ENCODE measurements around the gene AGPAT1. TPM values are rescaled to one million over a fixed set of nuclear protein-coding genes. Genes with fewer than 3 reads are reported as not detected.

The AGPAT1 gene
- polyA plus RNA-seq, 1 of the 3 experiments (the other 2 are of a cell fraction): 118 TPM

- no peak for TF ChIP-seq SIN3A (IDR thresholded peaks at IDR 0.05; ENCODE audit: borderline replicate concordance, low read depth, low read length)
- TF ChIP-seq FOXJ3 (CRISPR knock-in tag; IDR thresholded peaks at IDR 0.05): no peak
- TF ChIP-seq FOSL2 (IDR thresholded peaks at IDR 0.05; ENCODE audit: borderline replicate concordance, low read depth): no peak
- TF ChIP-seq CHD2 (IDR thresholded peaks at IDR 0.05; ENCODE audit: low read length, partially characterized antibody): no peak
- no peak for TF ChIP-seq MAX (IDR thresholded peaks at IDR 0.05; ENCODE audit: low read depth)
- TF ChIP-seq ELF1 (IDR thresholded peaks at IDR 0.05): no peak
- TF ChIP-seq RAD21 (IDR thresholded peaks at IDR 0.05; ENCODE audit: low read length): no peak
- TF ChIP-seq, protein P1, sequence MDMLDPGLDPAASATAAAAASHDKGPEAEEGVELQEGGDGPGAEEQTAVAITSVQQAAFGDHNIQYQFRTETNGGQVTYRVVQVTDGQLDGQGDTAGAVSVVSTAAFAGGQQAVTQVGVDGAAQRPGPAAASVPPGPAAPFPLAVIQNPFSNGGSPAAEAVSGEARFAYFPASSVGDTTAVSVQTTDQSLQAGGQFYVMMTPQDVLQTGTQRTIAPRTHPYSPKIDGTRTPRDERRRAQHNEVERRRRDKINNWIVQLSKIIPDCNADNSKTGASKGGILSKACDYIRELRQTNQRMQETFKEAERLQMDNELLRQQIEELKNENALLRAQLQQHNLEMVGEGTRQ (IDR thresholded peaks at IDR 0.05; ENCODE audit: borderline replicate concordance, low read depth, low read length): no peak
- TF ChIP-seq SMC3 (IDR thresholded peaks at IDR 0.05; ENCODE audit: low read depth, low read length): no peak
- no peak for TF ChIP-seq EP300 (IDR thresholded peaks at IDR 0.05; ENCODE audit: borderline replicate concordance in 1 of 2, low read depth in 1 of 2, low read length in 1 of 2)
- no peak for TF ChIP-seq EZH2phosphoT487 (IDR thresholded peaks at IDR 0.05; ENCODE audit: borderline replicate concordance, low read depth)
- no peak for TF ChIP-seq JUND (IDR thresholded peaks at IDR 0.05)
- no peak for TF ChIP-seq NRF1 (IDR thresholded peaks at IDR 0.05; ENCODE audit: low read depth, low read length)
- no peak for TF ChIP-seq POLR2AphosphoS5 (IDR thresholded peaks at IDR 0.05; ENCODE audit: low read depth, low read length)
- DNase-seq: no peak
- ChIA-PET CTCF (no interaction called here), POLR2A (no interaction called here)
- no peaks in the 10 kb centered on the region for H4K20me1 ChIP-seq (ENCODE audit: insufficient read depth)
- H3K9me2 ChIP-seq: no peaks in the 10 kb centered on the region
- H3K4me2 ChIP-seq: no peak overlapping the region
- no peaks in the 10 kb centered on the region for H3K9me3 ChIP-seq
- peaks cover 6 to 9% of the 10 kb centered on the region in 2 experiments; a peak in 1 of 4 replicates for H3K4me1 ChIP-seq (ENCODE audit: control insufficient read depth in 1 of 2, insufficient read depth in 2 of 2, low read depth in 1 of 2, low read length in 1 of 2)
- no peaks in the 10 kb centered on the region for H3K36me3 ChIP-seq (replicated peaks in 1 of 2; ENCODE audit: control insufficient read depth in 1 of 2, insufficient read depth in 2 of 2, low read length in 1 of 2)
- peaks cover 10% of the 10 kb centered on the region for H3F3A ChIP-seq (replicated peaks; ENCODE audit: insufficient read depth)
- WGBS (ENCODE audit: low lambda C conversion rate): 17% methylated on average over 4 of the region's 13 CpGs
- H3K27ac ChIP-seq (ENCODE audit: low read depth in 2 of 2, low read length in 1 of 2): no peak overlapping the region
- no peak overlapping the region for H3K4me3 ChIP-seq (ENCODE audit: low read depth in 2 of 2, low read length in 1 of 2)
- no peaks in the 10 kb centered on the region for H3K79me2 ChIP-seq (ENCODE audit: insufficient read depth)
- no peak overlapping the region for H2AFZ ChIP-seq (ENCODE audit: low read depth)
- H3K27me3 ChIP-seq (ENCODE audit: insufficient read depth): peaks cover 17% of the 10 kb centered on the region; the same call in 1 of the 2 replicates
- H3K9ac ChIP-seq: no peak overlapping the region
These were observed 25.0 kb upstream of the AGPAT1 start for GRCh38 chr6:32200711-32201475.

DNA sequence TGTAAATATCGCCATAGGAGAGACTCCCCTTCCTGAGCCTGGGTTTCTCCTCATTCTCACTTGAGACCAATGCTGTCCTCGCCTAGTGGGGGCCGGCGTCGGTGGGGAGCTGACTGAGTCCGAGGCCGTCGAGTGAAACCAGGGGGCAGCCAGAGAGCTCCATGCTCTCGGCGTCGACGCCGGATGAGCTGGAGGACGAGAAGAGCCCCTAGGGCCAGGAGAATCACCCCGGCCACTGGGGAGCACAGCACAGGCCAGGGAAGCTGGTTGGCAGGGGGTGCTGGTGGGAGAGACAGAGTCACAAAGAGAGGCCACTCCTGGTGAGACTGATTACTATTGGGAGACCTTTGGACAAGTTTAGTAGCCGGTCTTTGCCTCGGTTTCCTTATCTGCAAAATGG is 23.0 kb upstream of the AGPAT1 start:
- Histone ChIP-seq H3K27me3 (ENCODE audit: insufficient read depth) (peaks cover 10% of the 10 kb centered on the region; the same call in 1 of the 2 replicates), H3K9ac (no peak overlapping the region), H2AFZ (ENCODE audit: low read depth) (no peak overlapping the region), H3F3A (replicated peaks; ENCODE audit: insufficient read depth) (peaks cover 10% of the 10 kb centered on the region), H3K4me3 (ENCODE audit: low read depth in 2 of 2, low read length in 1 of 2) (no peak overlapping the region), H3K9me2 (no peaks in the 10 kb centered on the region), H4K20me1 (ENCODE audit: insufficient read depth) (no peaks in the 10 kb centered on the region), H3K9me3 (no peaks in the 10 kb centered on the region), H3K36me3 (replicated peaks in 1 of 2; ENCODE audit: control insufficient read depth in 1 of 2, insufficient read depth in 2 of 2, low read length in 1 of 2) (no peaks in the 10 kb centered on the region), H3K79me2 (ENCODE audit: insufficient read depth) (no peaks in the 10 kb centered on the region), H3K4me1 (ENCODE audit: control insufficient read depth in 1 of 2, insufficient read depth in 2 of 2, low read depth in 1 of 2, low read length in 1 of 2) (peaks cover 6 to 14% of the 10 kb centered on the region in 2 experiments; a peak in 1 of 4 replicates), H3K27ac (ENCODE audit: low read depth in 2 of 2, low read length in 1 of 2) (no peak overlapping the region), H3K4me2 (no peak overlapping the region)
- ChIA-PET CTCF (interaction anchor here (1.4 kb wide), 1 partner anchor 14 kb away, joined by 3 read pairs; no protein-coding TSS in a partner anchor), POLR2A (no interaction called here)
- 82% methylated on average over 17 of the region's 17 CpGs for WGBS (ENCODE audit: low lambda C conversion rate)
- no peak for DNase-seq
- TF ChIP-seq NRF1 (IDR thresholded peaks at IDR 0.05; ENCODE audit: low read depth, low read length) (no peak), RFX5 (IDR thresholded peaks at IDR 0.05; ENCODE audit: low read length) (no peak), MAX (IDR thresholded peaks at IDR 0.05; ENCODE audit: low read depth) (no peak), REST (IDR thresholded peaks at IDR 0.05; ENCODE audit: low read depth, low read length) (no peak), YY1 (IDR thresholded peaks at IDR 0.05; ENCODE audit: low read depth) (no peak), TCF12 (IDR thresholded peaks at IDR 0.05) (no peak), RAD21 (IDR thresholded peaks at IDR 0.05; ENCODE audit: low read length) (no peak), MXI1 (IDR thresholded peaks at IDR 0.05; ENCODE audit: low read depth, low read length) (no peak)
- TF ChIP-seq, protein P2, sequence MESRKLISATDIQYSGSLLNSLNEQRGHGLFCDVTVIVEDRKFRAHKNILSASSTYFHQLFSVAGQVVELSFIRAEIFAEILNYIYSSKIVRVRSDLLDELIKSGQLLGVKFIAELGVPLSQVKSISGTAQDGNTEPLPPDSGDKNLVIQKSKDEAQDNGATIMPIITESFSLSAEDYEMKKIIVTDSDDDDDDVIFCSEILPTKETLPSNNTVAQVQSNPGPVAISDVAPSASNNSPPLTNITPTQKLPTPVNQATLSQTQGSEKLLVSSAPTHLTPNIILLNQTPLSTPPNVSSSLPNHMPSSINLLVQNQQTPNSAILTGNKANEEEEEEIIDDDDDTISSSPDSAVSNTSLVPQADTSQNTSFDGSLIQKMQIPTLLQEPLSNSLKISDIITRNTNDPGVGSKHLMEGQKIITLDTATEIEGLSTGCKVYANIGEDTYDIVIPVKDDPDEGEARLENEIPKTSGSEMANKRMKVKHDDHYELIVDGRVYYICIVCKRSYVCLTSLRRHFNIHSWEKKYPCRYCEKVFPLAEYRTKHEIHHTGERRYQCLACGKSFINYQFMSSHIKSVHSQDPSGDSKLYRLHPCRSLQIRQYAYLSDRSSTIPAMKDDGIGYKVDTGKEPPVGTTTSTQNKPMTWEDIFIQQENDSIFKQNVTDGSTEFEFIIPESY (IDR thresholded peaks at IDR 0.05; ENCODE audit: borderline replicate concordance, low read depth): no peak

All from SK-N-SH (cell line).